Stimulated activated naive CD4-positive, alpha-beta T cell treated with Interleukin-2 at 50 U/mL for 16 hours (primary cell): Measurements from ENCODE around the gene CHST11.
"Not testable (repeated sequence)": the region's sequence is repeated elsewhere in the genome, so short reads cannot be mapped to it uniquely, and the experiment has no call there.

Experiments used
- DNase-seq: peaks from one replicate; lab custom pipeline; 2025; lab: John Stamatoyannopoulos, UW

Gene CHST11

DNA sequence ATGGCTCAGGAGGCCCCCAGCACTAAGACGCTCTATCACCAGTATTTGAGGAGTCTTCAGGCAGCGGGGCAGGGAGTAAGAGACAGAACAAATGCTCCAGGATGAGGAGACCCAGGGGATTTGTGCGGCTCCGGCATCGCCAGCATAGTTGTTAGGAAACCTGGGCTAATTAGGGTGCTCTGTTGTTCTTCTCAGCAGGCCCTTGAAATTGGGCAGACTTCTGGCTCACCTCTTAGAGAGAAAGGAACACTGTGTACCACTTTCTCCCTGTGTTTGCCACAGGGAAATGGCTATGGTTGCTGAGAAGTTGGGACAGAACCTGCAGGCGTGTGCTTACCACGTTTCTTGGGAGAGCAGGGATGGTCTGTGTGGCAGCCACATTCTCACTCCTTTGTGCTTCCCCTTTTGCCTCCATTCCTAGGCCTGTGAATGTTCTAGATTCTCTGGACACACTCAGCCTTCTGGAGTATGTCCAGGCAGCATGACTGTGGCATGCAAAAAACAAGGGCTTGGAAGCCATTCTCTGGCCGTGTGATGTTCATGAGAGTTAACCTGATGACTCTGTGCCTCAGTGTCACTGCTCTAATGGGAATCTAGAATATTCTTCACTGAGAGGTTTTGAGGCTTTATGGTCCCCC, 109.0 kb downstream of the CHST11 start:
- DNase-seq, result no peak

DNA sequence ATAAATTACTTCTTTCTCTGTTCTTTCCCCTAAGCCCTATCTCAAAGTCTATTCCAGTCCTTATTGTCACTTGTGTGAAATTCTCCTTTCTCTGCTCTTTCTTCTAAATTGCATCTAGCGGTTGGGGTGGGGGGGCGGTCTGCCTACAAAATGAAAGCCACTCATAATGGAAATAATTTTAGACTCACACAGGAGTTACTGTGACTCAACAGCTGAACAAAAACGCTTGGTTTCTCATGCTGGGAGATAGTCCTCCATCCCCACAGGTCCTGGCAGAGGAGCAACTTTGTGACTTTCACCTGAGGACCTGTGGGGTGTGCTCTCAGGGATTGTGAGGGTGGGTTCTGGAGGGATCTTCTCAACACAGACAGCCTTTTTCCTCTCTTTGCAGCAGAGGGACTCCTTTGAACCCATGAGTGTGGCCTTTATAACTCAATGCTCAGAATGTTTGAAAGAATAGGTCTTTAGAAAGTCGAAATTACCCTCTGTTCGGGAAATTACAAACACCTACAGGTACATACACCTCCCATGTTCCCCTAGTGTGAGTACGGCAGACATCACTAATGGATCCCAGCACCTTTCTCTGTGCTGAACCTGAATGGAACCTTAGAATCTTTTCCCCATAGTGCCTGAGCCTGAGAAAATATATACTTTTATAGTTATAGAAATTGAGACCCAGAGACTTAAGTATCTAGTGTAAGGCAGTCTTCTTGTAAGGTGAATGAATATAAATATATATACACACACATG, 109.7 kb downstream of the CHST11 start:
- peak; percentile 33 for DNase-seq

DNA sequence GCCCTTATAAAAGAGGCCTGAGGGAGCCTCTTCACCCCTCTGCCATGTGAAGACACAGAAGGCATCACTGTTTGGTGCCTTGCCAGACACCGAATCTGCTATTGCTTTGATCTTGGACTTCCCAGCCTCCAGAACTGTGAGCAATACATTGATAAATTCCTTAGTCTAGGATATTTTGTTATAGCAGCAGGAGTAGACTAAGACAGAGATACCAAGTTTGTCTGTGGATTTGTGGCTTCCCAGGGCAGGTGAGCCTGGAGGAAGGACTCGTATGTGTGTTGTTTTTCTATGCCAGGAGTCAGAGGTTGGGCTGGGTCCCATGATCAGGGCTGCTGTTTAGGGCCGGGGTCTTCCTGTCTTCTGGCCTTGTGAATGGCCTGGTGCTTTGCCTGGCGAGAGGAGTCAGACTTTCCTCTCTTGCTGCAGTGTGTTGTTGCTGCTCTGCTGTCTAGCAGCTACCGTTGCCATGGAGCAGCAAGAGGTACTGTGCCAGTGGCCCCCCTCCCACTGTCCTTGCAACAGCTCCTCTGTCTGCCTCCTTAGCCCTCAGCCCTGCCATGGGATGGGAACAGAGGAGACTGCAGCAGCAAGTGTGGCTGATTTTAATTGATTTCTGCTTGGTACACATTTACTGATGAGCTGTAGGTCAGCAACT, 111.2 kb downstream of the CHST11 start:
- DNase-seq, result no peak

DNA sequence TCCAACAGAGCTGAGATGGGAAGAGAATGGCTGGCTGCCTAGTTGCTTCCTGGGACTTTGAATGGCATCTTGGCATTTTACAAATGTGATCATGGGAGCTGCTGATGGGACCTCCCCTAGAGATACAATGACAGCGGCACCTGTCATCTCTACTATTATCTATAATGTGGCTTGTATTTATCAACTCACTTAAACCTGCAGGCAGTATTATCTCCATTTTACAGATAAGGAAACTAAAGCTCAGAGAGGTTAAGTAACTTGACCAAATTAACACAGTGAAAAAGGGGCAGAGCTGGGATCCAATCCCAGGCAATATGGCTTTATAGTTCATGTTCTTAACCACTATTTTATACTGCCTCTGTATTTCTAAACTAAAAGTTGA, 111.7 kb downstream of the CHST11 start:
- DNase-seq, result no peak

DNA sequence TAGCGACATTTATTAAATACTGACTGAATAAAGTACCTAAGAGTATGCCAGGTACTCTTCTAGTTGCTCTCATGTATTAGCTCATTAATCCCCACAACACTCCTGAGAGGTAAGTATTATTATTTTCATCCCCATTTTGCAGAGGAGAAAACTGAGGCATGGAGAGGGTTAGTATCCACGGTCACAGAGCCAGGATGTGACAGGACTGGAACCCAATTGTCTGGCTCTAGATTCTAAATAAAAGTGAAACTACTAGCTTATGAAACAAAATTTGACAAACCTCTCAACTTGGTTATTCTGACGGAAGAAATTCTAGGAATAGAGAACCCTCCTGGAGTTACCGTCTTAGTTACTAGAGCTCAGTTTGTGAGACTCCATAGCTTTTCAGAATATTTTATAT, 112.2 kb downstream of the CHST11 start:
- DNase-seq, result no peak

DNA sequence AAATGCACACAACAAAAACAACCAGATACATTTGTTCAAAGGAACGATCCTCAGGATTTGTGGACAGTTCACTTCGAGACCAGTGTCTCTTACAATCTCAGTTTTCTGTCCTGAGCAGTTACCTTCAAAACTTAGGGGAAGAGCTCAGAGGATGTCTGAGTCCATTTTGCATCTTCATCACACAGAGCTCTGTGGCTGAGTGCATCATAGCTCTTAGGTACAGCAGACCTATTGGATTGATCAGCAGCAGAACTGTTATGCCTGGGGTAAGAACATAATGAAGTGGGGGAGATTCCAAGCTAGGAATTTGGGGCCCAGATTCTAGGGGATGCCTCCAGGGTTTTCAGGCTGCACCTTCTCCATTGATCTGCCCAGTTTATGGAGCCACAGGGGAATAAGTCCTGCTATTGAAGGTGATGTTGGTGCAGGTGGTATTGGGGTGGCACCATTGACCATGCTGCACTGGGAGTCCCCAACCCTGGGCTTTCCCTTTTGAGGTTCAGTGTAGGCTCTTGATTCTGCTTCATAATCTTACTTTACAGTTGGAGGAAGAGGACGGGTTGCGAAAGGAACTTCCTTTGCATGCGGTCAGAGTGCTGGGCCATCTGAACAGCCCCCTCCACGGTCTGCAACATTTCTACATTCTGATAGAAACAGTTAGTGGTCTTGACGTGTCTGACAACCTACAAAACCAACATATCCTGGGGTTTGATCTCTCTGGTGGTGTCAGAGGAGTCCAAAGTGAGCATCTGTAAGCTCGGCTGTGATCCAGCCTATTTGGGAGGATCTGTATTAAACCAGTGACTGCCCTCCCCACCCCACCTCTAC, 112.8 kb downstream of the CHST11 start:
- peak; percentile 17 for DNase-seq

DNA sequence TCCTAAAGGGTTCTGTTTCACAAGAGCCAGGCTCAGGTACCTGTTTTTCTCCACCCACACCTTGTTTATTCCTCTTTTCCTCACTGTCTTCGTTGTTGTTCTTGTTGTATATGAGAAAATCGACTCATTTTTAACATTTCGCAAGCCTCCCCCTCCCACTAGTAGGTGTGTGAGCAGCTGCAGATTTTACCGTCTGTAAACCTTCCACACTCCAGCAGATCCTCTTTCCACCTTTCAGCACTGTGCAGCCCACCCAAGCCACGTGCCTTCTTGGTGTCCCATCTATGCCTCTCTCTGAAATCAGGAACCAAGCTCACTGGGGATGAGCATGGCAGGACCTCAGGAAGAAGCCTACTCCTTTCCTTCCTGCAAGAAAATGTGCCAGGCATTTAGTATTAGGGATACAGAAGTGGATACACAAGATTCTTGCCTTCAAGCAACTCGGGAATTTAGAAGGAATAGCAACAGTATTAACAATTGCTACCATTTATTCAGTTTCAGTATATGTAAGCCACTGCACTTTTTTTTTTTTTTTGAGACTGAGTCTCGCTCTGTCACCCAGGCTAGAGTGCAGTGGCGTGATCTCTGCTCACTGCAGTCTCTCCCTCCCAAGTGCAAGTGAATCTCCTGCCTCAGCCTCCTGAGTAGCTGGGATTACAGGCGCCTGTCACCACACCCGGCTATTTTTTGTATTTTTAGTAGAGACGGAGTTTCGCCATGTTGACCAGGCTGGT, 113.6 kb downstream of the CHST11 start:
- no peak for DNase-seq

DNA sequence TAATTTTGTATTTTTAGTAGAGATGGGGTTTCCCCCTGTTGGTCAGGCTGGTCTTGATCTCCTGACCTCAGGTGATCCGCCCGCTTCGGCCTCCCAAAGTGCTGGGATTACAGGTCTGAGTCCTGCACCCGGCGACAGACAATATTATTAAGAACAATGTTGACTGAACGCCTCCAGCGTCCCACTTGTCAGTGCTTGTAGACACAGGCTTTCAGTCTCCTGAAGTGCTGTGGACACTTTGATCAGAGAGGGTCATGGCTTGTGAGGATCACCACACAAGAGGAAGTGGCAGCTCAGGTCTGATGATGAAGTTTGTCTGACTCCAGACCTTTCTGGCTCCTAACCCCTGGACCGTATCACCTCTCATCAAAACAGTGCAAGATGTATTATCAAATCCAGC, 114.6 kb downstream of the CHST11 start:
- no peak for DNase-seq

DNA sequence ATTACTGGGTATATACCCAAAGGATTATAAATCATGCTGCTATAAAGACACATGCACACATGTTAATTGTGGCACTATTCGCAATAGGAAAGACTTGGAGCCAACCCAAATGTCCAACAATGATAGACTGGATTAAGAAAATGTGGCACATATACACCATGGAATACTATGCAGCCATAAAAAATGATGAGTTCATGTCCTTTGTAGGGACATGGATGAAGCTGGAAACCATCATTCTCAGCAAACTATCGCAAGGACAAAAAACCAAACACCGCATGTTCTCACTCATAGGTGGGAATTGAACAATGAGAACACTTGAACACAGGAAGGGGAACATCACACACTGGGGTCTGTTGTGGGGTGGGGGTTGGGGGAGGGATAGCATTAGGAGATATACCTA, 117.6 kb downstream of the CHST11 start:
- DNase-seq, result not testable (repeated sequence)

DNA sequence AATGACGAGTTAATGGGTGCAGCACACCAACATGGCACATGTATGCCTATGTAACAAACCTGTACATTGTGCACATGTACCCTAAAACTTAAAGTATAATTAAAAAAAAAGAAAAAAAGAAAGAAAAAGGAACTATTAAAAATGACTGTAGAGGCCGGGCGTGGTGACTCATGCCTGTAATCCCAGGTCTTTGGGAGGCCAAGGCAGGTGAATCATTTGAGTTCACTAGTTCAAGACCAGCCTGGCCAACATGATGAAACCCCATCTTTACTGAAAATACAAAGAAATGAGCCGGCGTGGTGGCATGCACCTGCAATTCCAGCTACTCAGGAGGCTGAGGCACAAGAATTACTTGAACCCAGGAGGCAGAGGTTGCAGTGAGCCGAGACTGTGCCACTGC, 118.0 kb downstream of the CHST11 start:
- not testable (repeated sequence) for DNase-seq

DNA sequence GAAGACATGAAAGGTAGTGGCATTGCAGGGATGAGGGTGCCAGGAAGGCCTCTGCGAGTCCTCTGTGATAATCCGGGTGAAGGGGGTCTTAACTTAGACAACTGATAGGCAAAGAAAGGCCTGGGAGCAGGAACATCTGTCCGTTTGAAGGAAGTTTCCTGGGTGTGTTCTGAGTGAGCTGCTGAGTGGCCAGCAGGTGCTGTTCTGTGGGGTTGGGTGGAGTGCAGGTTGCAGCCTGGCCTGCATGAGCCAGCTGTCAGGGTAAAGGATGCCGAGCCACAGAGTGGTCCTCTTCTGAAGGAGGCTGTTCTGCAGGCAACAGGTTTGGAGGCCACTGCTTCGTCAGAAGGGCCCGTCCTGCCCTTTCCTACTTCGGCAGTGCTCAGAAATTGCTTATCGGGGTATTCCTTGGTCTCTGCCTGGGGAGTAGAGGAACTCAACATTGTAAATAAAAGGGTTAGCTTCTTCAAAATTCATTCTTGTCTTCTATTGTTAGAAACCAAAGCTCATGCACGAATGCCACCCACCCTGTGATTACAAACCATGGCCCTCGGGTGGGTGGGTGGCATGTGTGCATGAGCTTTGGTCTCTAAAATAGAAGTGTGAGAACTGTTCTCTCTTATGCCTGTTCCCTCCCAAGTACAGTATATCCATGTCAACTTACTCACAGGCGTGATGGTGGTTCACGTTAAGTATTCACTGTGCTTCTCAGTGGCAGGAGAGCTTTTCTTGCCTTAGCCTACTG, 118.9 kb downstream of the CHST11 start:
- DNase-seq, result no peak

DNA sequence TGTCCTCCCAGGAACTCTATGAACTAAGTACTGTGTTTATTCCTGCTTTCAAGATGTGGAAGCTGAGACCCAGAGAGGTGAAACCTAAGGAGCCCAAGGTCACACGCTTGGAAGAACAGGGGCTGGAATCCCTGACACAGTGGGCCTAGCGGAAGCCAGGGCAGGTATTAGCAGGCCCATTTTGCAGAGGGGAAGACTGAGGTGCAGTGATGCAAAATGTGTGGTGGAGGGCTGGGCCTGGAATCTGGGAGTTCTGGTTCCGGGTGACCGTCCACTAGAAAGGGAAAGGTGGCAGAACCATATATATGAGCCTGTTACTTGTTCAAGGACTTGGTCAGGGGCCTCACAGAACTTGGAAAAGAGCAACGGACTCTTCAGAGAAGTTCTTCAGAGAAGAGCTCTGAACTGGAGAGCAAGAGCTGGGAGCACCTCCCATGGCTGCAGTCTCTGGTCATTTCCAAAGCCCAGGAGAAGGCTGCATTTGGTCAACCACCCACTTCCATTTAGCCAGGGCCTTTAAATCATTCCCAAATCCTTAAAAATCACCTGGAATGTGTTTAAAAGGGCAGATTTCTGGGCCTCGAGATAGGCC, 119.5 kb downstream of the CHST11 start:
- DNase-seq, result no peak

DNA sequence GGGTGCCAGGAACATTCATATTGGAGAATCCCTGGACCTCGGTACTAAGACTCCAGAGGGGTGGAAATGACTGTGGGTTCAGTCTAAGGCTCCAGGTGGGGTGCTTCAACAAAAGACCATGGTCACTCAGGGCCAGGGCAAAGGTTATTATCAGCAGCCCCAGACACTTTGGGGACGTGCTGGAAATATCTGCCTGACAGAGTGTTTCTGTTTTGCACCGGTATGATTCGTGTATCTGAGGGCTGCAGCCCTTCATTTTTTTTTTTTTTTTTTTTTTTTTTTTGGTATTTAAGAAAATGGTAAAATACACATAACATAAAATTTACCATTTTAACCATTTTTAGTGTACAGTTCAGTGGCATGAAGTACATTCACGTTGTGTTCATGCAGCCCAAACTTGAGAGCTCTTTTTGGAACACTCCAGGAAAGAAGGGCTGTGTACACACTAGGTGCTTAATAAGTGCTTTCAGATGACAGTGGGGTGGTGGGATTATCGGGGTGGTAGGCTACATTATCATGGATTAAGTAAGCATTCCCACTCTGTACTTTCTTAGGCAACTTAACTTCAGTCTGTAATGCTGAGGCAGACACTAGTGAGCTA, 120.3 kb downstream of the CHST11 start:
- no peak for DNase-seq

DNA sequence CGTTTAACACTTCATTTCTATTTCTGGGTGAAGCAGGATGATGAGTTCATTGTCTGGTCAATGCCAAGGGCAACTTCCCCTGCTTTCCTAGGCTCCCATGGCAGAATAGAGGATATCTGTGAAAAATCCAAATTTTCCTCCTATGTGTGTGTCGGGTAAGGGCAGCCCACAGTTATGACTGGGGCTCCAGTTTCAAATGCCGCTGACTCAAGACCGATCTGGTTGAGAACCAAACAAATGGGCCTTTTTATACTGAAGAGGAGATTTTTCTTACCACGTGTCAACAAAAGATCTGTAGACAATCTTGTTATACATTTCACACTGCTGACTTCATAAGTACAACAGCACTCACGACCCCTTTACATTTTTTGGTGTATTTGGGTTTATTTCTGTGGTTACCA, 120.8 kb downstream of the CHST11 start:
- no peak for DNase-seq

DNA sequence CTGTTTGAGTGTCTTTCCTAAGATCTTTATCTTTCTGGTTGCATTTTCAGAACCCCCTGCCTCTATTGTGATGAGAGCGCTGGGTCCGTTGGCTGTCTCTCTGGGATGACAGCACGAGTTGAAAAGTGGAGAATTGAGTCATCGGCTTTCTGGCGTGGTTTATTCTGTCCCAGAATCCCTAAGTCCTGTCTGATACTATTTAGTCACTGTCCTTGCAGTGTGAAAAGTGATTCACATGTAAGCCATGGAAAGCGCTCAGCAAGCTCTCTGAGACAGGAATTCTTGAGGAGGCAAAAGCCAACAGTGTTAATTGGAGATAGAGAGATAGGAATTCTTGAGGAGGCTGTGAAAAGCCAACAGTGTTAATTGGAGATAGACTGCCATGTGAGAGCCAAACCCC, 121.7 kb downstream of the CHST11 start:
- DNase-seq, result peak; percentile 30

DNA sequence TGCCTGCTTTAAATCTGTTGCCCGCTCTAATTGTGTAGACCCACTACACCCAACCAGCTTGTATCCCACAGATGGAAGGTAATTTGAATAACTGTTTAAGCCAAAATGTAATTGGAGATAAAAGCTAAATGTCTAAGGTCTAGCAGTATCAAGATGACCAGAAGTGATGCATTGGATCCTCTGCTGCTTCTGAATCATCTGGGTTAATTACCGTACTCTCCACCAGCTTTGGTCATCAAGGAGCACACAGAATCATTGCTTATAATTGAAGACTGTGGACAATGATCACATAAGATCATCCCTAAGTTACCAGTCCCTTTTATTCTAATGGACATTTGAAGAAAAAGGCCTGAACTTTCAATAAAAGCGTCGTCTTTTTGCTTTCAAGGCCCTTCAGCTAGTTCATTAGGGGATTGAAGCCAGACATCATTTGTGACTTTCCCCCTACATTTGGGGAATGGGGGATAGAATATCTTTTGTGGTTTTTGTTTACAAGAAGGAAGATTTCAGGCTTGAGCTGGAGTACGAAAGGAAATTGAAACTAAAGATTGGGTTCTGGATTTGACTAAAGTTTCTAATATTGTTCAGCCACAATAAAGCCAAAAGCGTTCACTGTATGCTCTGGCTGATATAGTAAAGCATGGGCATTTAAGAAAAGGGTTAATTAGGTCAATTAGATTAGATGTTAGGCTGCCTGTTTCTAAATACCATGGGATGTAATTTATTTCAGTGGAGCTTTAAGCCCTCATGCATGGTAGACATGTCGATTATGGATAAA, 123.2 kb downstream of the CHST11 start:
- DNase-seq, result no peak

DNA sequence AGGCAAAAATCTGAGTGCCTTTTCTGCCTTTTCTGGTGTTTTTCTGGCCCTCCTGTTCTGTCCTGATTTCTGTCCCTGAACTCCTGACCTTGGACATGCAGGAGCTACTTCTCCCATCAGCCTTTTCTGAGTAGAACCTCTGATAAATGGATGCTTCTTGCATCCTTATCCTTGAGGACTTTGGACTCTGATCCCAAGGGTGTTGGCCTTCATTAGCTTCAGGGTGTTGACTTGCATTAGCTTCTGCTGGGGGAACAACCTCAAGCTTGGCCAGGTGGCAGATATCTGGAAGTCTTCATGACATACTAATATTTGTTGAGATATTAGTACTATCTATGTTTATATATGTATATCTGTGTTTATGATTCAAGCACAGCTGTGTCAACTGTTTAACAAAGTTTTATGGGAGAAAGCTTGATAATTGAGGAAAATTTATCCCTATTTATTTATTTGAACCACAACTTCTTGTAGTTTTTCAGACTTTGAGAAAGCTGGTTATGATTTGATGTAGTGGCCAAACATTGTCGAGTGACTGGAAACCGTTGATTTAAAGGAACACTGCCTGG, 124.3 kb downstream of the CHST11 start:
- no peak for DNase-seq

DNA sequence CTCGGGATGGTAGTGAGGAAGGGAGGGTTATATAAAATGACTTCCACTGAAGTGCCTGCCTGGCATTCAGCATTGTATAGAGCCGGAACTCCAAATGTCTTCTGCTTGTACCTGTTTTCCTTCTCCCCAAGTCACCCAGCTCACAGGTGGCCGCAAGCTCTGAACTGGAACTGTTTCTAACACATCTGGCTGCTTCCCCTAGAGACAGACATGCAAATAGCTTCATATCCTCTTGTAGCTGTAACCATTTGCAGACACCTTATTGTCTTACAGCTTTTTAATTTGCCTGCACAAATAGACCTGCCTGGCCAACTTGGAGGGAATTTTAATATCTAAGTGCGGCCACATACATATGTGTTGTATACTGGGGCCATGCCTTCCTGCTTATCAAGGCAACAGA, 126.0 kb downstream of the CHST11 start:
- no peak for DNase-seq

DNA sequence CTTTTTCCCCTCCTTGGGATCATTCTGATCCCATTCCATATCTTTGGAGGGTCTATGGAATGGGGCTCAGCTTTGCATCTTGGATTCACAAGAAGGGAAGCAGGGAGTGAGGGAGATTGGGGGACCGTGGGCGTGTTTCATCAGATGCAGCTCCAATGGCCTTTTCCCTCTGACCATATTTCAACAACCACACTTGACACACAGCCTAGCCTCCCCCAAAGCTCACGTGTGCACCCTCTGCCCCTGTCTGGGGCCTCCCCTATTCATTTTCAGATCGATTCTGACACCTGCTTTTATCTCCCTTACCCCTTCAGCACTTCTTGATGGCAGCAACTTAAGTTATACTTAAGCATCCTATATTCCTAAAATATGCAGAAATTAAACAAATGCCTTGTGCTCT, 126.6 kb downstream of the CHST11 start:
- DNase-seq, result no peak
